ENCODE results near the gene SNCAIP. TPM values are rescaled to one million over a fixed set of nuclear protein-coding genes. Genes with fewer than 3 reads are reported as not detected.

The SNCAIP gene
- total RNA-seq, 1 experiment from 2014 or later: 3.0 TPM

- Histone ChIP-seq H2AFZ (ENCODE audit: low read length) (no peak overlapping the region), H3K18ac (ENCODE audit: insufficient read length, low read depth, low read length) (no peak overlapping the region), H3K9ac (ENCODE audit: extremely low read depth, insufficient read length, low read length) (no peak overlapping the region), H3K79me1 (ENCODE audit: insufficient read depth, low read depth, low read length, poor library complexity, severe bottlenecking) (no peaks in the 10 kb centered on the region), H4K20me1 (ENCODE audit: control insufficient read depth, insufficient read depth, insufficient read length) (no peaks in the 10 kb centered on the region), H3K27ac (ENCODE audit: insufficient read length, low read depth, low read length) (no peak overlapping the region), H3T11ph (ENCODE audit: low read length) (no peak overlapping the region), H3K9me3 (ENCODE audit: control insufficient read depth, low read depth, low read length) (no peaks in the 10 kb centered on the region), H2BK5ac (ENCODE audit: insufficient read length, low read length) (no peak overlapping the region), H2BK20ac (ENCODE audit: low read depth, low read length, poor library complexity, severe bottlenecking) (no peak overlapping the region), H3K27me3 (ENCODE audit: insufficient read depth, low read length) (no peaks in the 10 kb centered on the region), H3K4ac (ENCODE audit: low read depth, low read length) (no peak overlapping the region), H3K23me2 (ENCODE audit: insufficient read length, low read depth, low read length, poor library complexity, severe bottlenecking) (no peaks in the 10 kb centered on the region), H2BK120ac (ENCODE audit: low read depth, low read length, poor library complexity, severe bottlenecking) (no peak overlapping the region), H3K79me2 (ENCODE audit: insufficient read depth, low read length) (no peaks in the 10 kb centered on the region), H2AK5ac (ENCODE audit: insufficient read length, low read length) (no peak overlapping the region), H3K56ac (ENCODE audit: insufficient read length, low read depth, low read length) (no peak overlapping the region), H3K4me1 (ENCODE audit: insufficient read depth, low read length) (peaks cover 12% of the 10 kb centered on the region; the same call in 1 of the 2 replicates), H3K23ac (ENCODE audit: insufficient read length, low read depth, low read length) (no peak overlapping the region), H2BK15ac (ENCODE audit: low read depth, low read length) (no peak overlapping the region), H4K8ac (replicated peaks; ENCODE audit: insufficient read length, low read depth, low read length) (no peak overlapping the region), H3K4me2 (ENCODE audit: insufficient read depth, insufficient read length, low read length) (no peak overlapping the region), H3K14ac (ENCODE audit: insufficient read depth, low read length) (no peak overlapping the region), H2BK12ac (ENCODE audit: insufficient read length, low read depth, low read length) (no peak overlapping the region), H4K91ac (ENCODE audit: insufficient read length, low read depth, low read length) (no peak overlapping the region), H4K5ac (ENCODE audit: insufficient read length, low read depth, low read length) (no peak overlapping the region)
- H3K36me3 Mint-ChIP-seq (ENCODE audit: insufficient read depth in 1 of 3, low read depth in 3 of 3): peaks cover 0 to 3% (median 0%) of the 10 kb centered on the region in 3 experiments; a peak in 1 of 7 replicates
- DNase-seq: no peak
- no peaks in the 10 kb centered on the region; a peak in 1 of 5 replicates for H3K9me3 Mint-ChIP-seq
- peaks cover 49 to 51% of the 10 kb centered on the region in 2 experiments for H3K4me1 Mint-ChIP-seq
- H3K27ac Mint-ChIP-seq: peak overlapping the region in 2 of 3 experiments; percentile 1 to 53; a peak in 4 of 7 replicates
- H3K27me3 Mint-ChIP-seq (ENCODE audit: low read depth): no peaks in the 10 kb centered on the region
- no peak overlapping the region for H3K4me3 Mint-ChIP-seq
- no CpG with 5 or more reads among the region's 5 CpGs for WGBS (ENCODE audit: extremely low coverage, insufficient read length, low lambda C conversion rate)
- no peak for TF ChIP-seq CTCF (conservative IDR thresholded peaks at IDR 0.05)
These were observed 161.3 kb downstream of the SNCAIP start for GRCh38 chr5:122473138-122473843.
